ENCODE data around the gene FAM120A.

Gene FAM120A

GRCh38 chr9:93465855-93466254, 14.4 kb downstream of the FAM120A start:
- H2AFZ ChIP-seq (ENCODE audit: low read length): no peak overlapping the region
- H3K9me3 ChIP-seq (ENCODE audit: insufficient read depth, low read depth, low read length): no peaks in the 10 kb centered on the region
- H3K9me2 ChIP-seq (replicated peaks; ENCODE audit: low read depth, low read length): no peaks in the 10 kb centered on the region
- no peak for TF ChIP-seq EZH2phosphoT487 (IDR thresholded peaks at IDR 0.05; ENCODE audit: borderline replicate concordance)
- no peak for TF ChIP-seq CTCF (conservative IDR thresholded peaks at IDR 0.05; ENCODE audit: low read length)
- H3K4me1 ChIP-seq (ENCODE audit: insufficient read depth, low read length, poor library complexity, severe bottlenecking): peaks cover 52% of the 10 kb centered on the region
- H3K9ac ChIP-seq (ENCODE audit: low read depth, low read length, poor library complexity, severe bottlenecking): no peak overlapping the region
- H3K27me3 ChIP-seq (ENCODE audit: insufficient read depth, low read length, poor library complexity, severe bottlenecking): no peaks in the 10 kb centered on the region
- peak overlapping the region; percentile 5 for H3K4me2 ChIP-seq (ENCODE audit: low read depth, low read length, poor library complexity, severe bottlenecking)
- H3K79me2 ChIP-seq (ENCODE audit: insufficient read depth, low read length): peaks cover 99% of the 10 kb centered on the region
- H4K20me1 ChIP-seq (ENCODE audit: insufficient read depth, low read length, poor library complexity, severe bottlenecking): peaks cover 84% of the 10 kb centered on the region
- H3F3A ChIP-seq (ENCODE audit: low read depth): no peaks in the 10 kb centered on the region
- H3K4me3 ChIP-seq (ENCODE audit: low read length, poor library complexity, severe bottlenecking): no peak overlapping the region
- no peaks in the 10 kb centered on the region for H3K36me3 ChIP-seq (ENCODE audit: insufficient read depth, low read length)

- no peak for TF ChIP-seq EZH2phosphoT487 (IDR thresholded peaks at IDR 0.05; ENCODE audit: borderline replicate concordance)
- TF ChIP-seq CTCF (conservative IDR thresholded peaks at IDR 0.05; ENCODE audit: low read length): no peak
- Histone ChIP-seq H2AFZ (ENCODE audit: low read length) (no peak overlapping the region), H3K27me3 (ENCODE audit: insufficient read depth, low read length, poor library complexity, severe bottlenecking) (no peaks in the 10 kb centered on the region), H3F3A (ENCODE audit: low read depth) (no peaks in the 10 kb centered on the region), H3K79me2 (ENCODE audit: insufficient read depth, low read length) (peaks cover 100% of the 10 kb centered on the region), H3K4me3 (ENCODE audit: low read length, poor library complexity, severe bottlenecking) (no peak overlapping the region), H3K36me3 (ENCODE audit: insufficient read depth, low read length) (peaks cover 6% of the 10 kb centered on the region; the same call in 1 of the 2 replicates), H3K9ac (ENCODE audit: low read depth, low read length, poor library complexity, severe bottlenecking) (no peak overlapping the region), H3K4me2 (ENCODE audit: low read depth, low read length, poor library complexity, severe bottlenecking) (peak overlapping the region; percentile 38), H3K9me3 (ENCODE audit: insufficient read depth, low read depth, low read length) (no peaks in the 10 kb centered on the region), H3K9me2 (replicated peaks; ENCODE audit: low read depth, low read length) (no peaks in the 10 kb centered on the region), H4K20me1 (ENCODE audit: insufficient read depth, low read length, poor library complexity, severe bottlenecking) (peaks cover 84% of the 10 kb centered on the region), H3K4me1 (ENCODE audit: insufficient read depth, low read length, poor library complexity, severe bottlenecking) (peaks cover 46% of the 10 kb centered on the region)
Observed at GRCh38 chr9:93466416-93467061, 15.1 kb downstream of the FAM120A start.

- Histone ChIP-seq H3K79me2 (ENCODE audit: insufficient read depth, low read length) (peaks cover 97% of the 10 kb centered on the region), H3K9me3 (ENCODE audit: insufficient read depth, low read depth, low read length) (no peaks in the 10 kb centered on the region), H3K27me3 (ENCODE audit: insufficient read depth, low read length, poor library complexity, severe bottlenecking) (no peaks in the 10 kb centered on the region), H3K9me2 (replicated peaks; ENCODE audit: low read depth, low read length) (no peaks in the 10 kb centered on the region), H2AFZ (ENCODE audit: low read length) (no peak overlapping the region), H3K4me2 (ENCODE audit: low read depth, low read length, poor library complexity, severe bottlenecking) (peak overlapping the region; percentile 38), H3K4me3 (ENCODE audit: low read length, poor library complexity, severe bottlenecking) (no peak overlapping the region), H3F3A (ENCODE audit: low read depth) (no peaks in the 10 kb centered on the region), H3K9ac (ENCODE audit: low read depth, low read length, poor library complexity, severe bottlenecking) (no peak overlapping the region), H3K4me1 (ENCODE audit: insufficient read depth, low read length, poor library complexity, severe bottlenecking) (peaks cover 46% of the 10 kb centered on the region), H4K20me1 (ENCODE audit: insufficient read depth, low read length, poor library complexity, severe bottlenecking) (peaks cover 81% of the 10 kb centered on the region), H3K36me3 (ENCODE audit: insufficient read depth, low read length) (peaks cover 9% of the 10 kb centered on the region; the same call in 1 of the 2 replicates)
- TF ChIP-seq CTCF (conservative IDR thresholded peaks at IDR 0.05; ENCODE audit: low read length) (no peak), EZH2phosphoT487 (IDR thresholded peaks at IDR 0.05; ENCODE audit: borderline replicate concordance) (no peak)
Observed at GRCh38 chr9:93467062-93467416, 15.6 kb downstream of the FAM120A start.
